Heart right ventricle (tissue), 16 donors: ENCODE results near the gene NME9. TPM values are rescaled to one million over a fixed set of nuclear protein-coding genes. Genes with fewer than 3 reads are reported as not detected.

Source experiments
- ATAC-seq, 8 donors: fragments of 200-7000 bp; cut with Tn5 transposase; one replicate each; pipeline ENCODE4 v1.9.1; 2020; ENCODE audit warnings: mild to moderate bottlenecking in 8 of 8, moderate library complexity in 8 of 8, moderate number of reproducible peaks in 1 of 8
- DNase-seq, 2 donors: peaks; one replicate each; pipeline ENCODE4 v3.0.0-alpha.2; 2020
- H3K27ac ChIP-seq, 10 donors: fragments of 200-600 bp; sonication (generic) in 2 of 10; one replicate each; pipeline versions ENCODE4 v1.5.0 to v1.8.0; 2020 to 2022; ENCODE audit warnings: mild to moderate bottlenecking in 3 of 10
- H3K27me3 ChIP-seq, 7 donors: fragments of 200-600 bp; one replicate each; pipeline ENCODE4 v1.8.0; 2021 to 2022; ENCODE audit warnings: mild to moderate bottlenecking in 2 of 7
- H3K36me3 ChIP-seq, 9 donors: fragments of 200-600 bp; sonication (generic) in 1 of 9; one replicate each; pipeline versions ENCODE4 v1.5.0 to v1.8.0; 2020 to 2022; ENCODE audit warnings: mild to moderate bottlenecking in 2 of 9
- H3K4me1 ChIP-seq, 9 donors: fragments of 200-600 bp; sonication (generic) in 1 of 9; one replicate each; pipeline versions ENCODE4 v1.5.0 to v1.8.0; 2020 to 2022; ENCODE audit warnings: mild to moderate bottlenecking in 4 of 9
- H3K4me3 ChIP-seq, 10 donors: fragments of 200-600 bp; sonication (generic) in 2 of 10; one replicate each; pipeline versions ENCODE4 v1.5.0 to v1.8.0; 2020 to 2022; ENCODE audit warnings: mild to moderate bottlenecking in 7 of 10, moderate library complexity in 2 of 10
- H3K9me3 ChIP-seq, 11 donors: fragments of 200-600 bp in 10 of 11; sonication (generic) in 2 of 11; one replicate each; pipeline versions ENCODE4 v1.5.0 to v1.8.0; 2013 to 2022; ENCODE audit warnings: mild to moderate bottlenecking in 2 of 11, control low read depth in 1 of 11, moderate library complexity in 1 of 11
- WGBS, 2 donors: extraction: QIAGEN DNeasy Blood & Tissue Kit; methylation state at CpG; one replicate each; pipeline ENCODE4 v1.1.7; 2013; ENCODE audit warnings: inconsistent platforms in 1 of 2; 5-methylcytosine and 5-hydroxymethylcytosine counted together
- intact Hi-C, 10 donors: fragments of 100-400 bp; cut with DNase I; formaldehyde crosslinking; loops; one replicate each; pipeline versions ENCODE4 v1.11.1 to v1.14.2; 2022
- polyA plus RNA-seq, 2 donors: library from polyadenylated mRNA; stranded (reverse); fragments of 200-250 nt; gene quantifications; one replicate each; pipeline ENCODE4 v1.2.3, GENCODE V29; 2013
- total RNA-seq, 10 donors: library from RNA; stranded (reverse); fragmentation: NEBNext Ultra II Directional in 3 of 10; extraction: Animal tissue kit (Norgen Biotek cat#: 25700) in 3 of 10; gene quantifications; one replicate each; pipeline versions ENCODE4 v1.2.1 to v1.2.4, GENCODE V29; 2021 to 2023
- TF ChIP-seq, protein P1 (sequence below), 9 donors: fragments of 200-600 bp; sonication (generic) in 2 of 9; IDR thresholded peaks; one replicate each; pipeline versions ENCODE4 v1.5.0 to v1.8.0; 2021 to 2022; ENCODE audit warnings: antibody characterized with exemption in 9 of 9, mild to moderate bottlenecking in 5 of 9, moderate library complexity in 1 of 9
- donor health status: Arrhythmogenic right ventricular cardiomyopathy.
- donor health status: ischemic (EF 13 %, LVEDD 7.1; RV severe dilation, severe dysfunction).
- donor health status: healthy with polysubstance abuse.
- donor health status: DM: no; HTN: yes; CAD: no.
- donor health status: DM: no; HTN: no; CAD: no.
- donor health status: ischemic (EF 25% LVEDD 6.9; RV normal size, moderate dysfunction).
- donor health status: ischemic (EF 25% LVEDD 5.7; RV mildly dilated, moderate dysfunction).
- donor health status: healthy.
- donor health status: DM: yes; HTN: yes; CAD: no.
- donor health status: Ischemic cardiomyopathy.
- donor health status: ischemic (EF 35%, LVEDD 5.7; RV mildly dilated, moderate dysfunction).
- donor health status: nonischemic (EF 11% LVEDD 7.7; RV severe dilation, severe dysfunction).
- donor health status: DM: yes; HTN: yes; CAD: no.
- donor health status: PGD.
- donor health status: ischemic (EF 29% LVEDD 5.4; RV normal size, mild dysfunction).
- donor health status: nonischemic (EF 23%, LVEDD 6.1; RV moderate dilation, normal function).

NME9 gene
- total and polyA plus RNA-seq, 12 donors = 0.15 to 0.44 TPM; not detected in 10

DNA sequence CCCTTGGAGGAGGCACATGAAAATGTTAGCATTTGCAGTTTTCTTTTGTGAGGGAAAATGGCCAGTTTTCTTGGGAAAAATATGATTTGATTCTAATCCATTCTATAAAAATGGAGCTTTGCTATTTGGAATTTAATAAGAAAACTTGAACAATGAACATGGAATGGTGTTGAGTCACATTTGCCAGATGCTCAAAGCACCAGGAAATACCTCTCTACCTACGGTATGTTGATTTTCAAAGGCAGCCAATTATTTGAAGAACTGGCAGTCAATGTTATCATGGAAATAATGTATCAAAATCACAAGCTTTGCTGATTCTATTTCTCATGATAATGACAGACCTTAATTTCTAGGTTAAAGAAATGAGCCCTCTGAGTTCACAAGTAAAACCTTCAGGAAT, 14.9 kb downstream of the NME9 start:
- Histone ChIP-seq H3K36me3 (no peaks in the 10 kb centered on the region), H3K27ac (no peak overlapping the region), H3K27me3 (no peaks in the 10 kb centered on the region), H3K4me1 (no peaks in the 10 kb centered on the region), H3K9me3 (peaks cover 0 to 10% (median under 1%) of the 10 kb centered on the region in 11 donors), H3K4me3 (no peak overlapping the region)
- TF ChIP-seq, protein P1, sequence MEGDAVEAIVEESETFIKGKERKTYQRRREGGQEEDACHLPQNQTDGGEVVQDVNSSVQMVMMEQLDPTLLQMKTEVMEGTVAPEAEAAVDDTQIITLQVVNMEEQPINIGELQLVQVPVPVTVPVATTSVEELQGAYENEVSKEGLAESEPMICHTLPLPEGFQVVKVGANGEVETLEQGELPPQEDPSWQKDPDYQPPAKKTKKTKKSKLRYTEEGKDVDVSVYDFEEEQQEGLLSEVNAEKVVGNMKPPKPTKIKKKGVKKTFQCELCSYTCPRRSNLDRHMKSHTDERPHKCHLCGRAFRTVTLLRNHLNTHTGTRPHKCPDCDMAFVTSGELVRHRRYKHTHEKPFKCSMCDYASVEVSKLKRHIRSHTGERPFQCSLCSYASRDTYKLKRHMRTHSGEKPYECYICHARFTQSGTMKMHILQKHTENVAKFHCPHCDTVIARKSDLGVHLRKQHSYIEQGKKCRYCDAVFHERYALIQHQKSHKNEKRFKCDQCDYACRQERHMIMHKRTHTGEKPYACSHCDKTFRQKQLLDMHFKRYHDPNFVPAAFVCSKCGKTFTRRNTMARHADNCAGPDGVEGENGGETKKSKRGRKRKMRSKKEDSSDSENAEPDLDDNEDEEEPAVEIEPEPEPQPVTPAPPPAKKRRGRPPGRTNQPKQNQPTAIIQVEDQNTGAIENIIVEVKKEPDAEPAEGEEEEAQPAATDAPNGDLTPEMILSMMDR (IDR thresholded peaks at IDR 0.05) = no peak
- ATAC-seq (no peak), DNase-seq (no peak)
- WGBS, 2 donors = 53 to 67% methylated on average over 1 of the region's 1 CpG
- intact Hi-C loops = no loop called here

DNA sequence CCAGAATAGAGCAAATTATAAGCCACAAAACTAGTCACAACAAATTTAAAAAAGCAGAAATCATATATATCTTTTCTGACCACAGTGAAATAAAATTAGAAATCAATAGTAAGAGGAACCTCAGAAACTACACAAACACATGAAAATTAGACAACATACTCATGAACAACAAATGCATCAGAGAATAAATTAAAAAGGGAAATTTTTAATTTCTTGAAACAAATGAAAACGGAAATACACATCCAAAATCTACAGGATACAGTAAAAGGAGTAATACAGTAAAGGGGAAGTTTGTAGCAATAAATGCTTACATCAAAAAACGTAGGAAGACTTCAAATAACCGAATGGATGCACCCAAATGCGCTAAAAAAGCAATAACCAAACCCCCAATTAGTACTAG, 19.2 kb downstream of the NME9 start:
- no peak for ATAC-seq
- Histone ChIP-seq H3K36me3 (no peaks in the 10 kb centered on the region), H3K4me3 (no peak overlapping the region), H3K27ac (no peak overlapping the region), H3K4me1 (no peaks in the 10 kb centered on the region), H3K9me3 (peaks cover 0 to 36% (median 19%) of the 10 kb centered on the region in 11 donors), H3K27me3 (peaks cover 0 to 5% (median 0%) of the 10 kb centered on the region in 7 donors)
- WGBS, 2 donors = 82 to 85% methylated on average over 4 of the region's 4 CpGs
- intact Hi-C loops = no loop called here
- TF ChIP-seq, protein P1 (IDR thresholded peaks at IDR 0.05) = no peak
- DNase-seq = no peak

DNA sequence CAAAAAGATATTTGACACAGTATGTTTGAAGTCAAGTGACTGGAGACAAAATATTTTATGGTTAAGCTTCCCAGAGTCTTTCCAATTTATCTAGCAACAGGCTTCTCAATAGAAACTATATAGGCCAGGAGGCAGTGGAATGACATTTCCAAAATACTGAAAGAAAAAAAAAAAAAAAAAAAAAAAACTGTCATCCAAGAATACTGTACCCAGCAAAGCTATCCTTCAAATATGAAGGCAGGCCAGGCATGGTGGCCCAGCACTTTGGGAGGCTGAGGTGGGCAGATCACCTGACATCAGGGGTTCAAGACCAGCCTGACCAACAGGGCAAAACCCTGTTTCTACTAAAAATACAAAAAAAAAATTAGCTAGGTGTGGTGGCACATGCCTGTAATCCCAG, 20.9 kb downstream of the NME9 start:
- H3K4me1 ChIP-seq = no peaks in the 10 kb centered on the region
- intact Hi-C loops = no loop called here

DNA sequence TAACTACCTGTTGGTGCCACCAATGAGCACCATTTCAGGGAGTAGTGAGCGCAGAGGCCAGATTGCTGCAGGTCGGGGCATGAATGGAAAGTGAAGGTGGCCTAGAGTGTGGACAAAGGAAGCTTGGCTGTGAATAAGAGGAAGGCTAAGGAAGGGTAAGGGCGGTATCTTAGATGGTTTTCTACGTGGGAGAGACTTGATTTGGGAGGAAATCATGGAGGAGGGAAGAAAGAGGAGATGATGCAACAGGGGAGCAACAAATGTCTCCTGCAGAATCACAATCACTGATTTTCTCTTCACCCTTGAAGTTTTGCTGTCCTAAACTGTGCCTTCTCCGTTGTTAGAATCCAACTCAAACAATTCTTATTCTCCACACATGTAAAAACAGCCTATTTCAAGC, 21.8 kb downstream of the NME9 start:
- H3K4me1 ChIP-seq = no peaks in the 10 kb centered on the region

More for the DNA sequence above, 20.9 kb downstream of the NME9 start:
- Histone ChIP-seq H3K27ac (no peak overlapping the region), H3K27me3 (peaks cover 0 to 5% (median 0%) of the 10 kb centered on the region in 7 donors), H3K4me3 (no peak overlapping the region), H3K36me3 (no peaks in the 10 kb centered on the region), H3K9me3 (peaks cover 0 to 36% (median 19%) of the 10 kb centered on the region in 11 donors)
- TF ChIP-seq, protein P1 (IDR thresholded peaks at IDR 0.05) = no peak
- ATAC-seq (no peak), DNase-seq (no peak)

More for the DNA sequence above, 21.8 kb downstream of the NME9 start:
- Histone ChIP-seq H3K4me3 (no peak overlapping the region), H3K27ac (no peak overlapping the region), H3K9me3 (peaks cover 0 to 36% (median 19%) of the 10 kb centered on the region in 11 donors), H3K27me3 (peaks cover 0 to 5% (median 0%) of the 10 kb centered on the region in 7 donors), H3K36me3 (no peaks in the 10 kb centered on the region)
- 83 to 84% methylated on average over 5 of the region's 5 CpGs for WGBS, 2 donors
- ATAC-seq (no peak), DNase-seq (no peak)
- intact Hi-C loops = no loop called here
- TF ChIP-seq, protein P1 (IDR thresholded peaks at IDR 0.05) = no peak
